ENCODE data around the gene GMDS. TPM values are rescaled to one million over a fixed set of nuclear protein-coding genes. Genes with fewer than 3 reads are reported as not detected.

GMDS gene
- total and polyA plus RNA-seq, 2 experiments from 2014 or later: 30.1 to 36.5 TPM

DNA sequence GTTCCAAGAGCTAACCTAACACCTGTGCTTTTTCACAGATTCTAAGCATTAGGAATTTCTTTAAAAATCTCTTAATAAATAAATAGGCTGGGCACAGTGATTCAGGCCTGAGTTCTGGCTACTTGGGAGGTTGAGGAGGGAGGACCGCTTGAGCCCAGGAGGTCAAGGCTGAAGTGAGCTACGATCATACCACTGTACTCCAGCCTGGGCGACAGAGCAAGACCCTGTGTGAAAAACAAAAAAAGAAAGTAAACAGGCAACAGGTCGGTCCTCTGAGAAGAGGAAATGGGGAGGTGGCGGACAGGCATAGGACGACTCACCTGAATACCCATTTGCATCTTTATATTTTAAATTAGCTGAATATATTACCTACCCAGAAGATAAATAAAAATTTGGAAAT lies 26.5 kb downstream of the GMDS start:
- no peak overlapping the region for H3K4me2 ChIP-seq
- peaks cover 25% of the 10 kb centered on the region for H3K4me1 Mint-ChIP-seq
- TF ChIP-seq EZH2phosphoT487 (IDR thresholded peaks at IDR 0.05; ENCODE audit: unreplicated experiment) (no peak), JUNB (IDR thresholded peaks at IDR 0.05; ENCODE audit: unreplicated experiment) (no peak), CTCF (conservative IDR thresholded peaks at IDR 0.05; ENCODE audit: low read depth in 2 of 2) (no peak), NANOG (IDR thresholded peaks at IDR 0.05; ENCODE audit: borderline replicate concordance) (no peak), POLR2AphosphoS5 (IDR thresholded peaks at IDR 0.05; ENCODE audit: low read depth) (no peak), CREB1 (CRISPR knock-in tag; IDR thresholded peaks at IDR 0.05; ENCODE audit: low read depth) (no peak), ZNF114 (CRISPR knock-in tag; IDR thresholded peaks at IDR 0.05) (no peak), STAT1 (IDR thresholded peaks at IDR 0.05; ENCODE audit: unreplicated experiment) (no peak), EZH2 (IDR thresholded peaks at IDR 0.05; ENCODE audit: low read depth, unreplicated experiment) (no peak)
- TF ChIP-seq, protein P1, sequence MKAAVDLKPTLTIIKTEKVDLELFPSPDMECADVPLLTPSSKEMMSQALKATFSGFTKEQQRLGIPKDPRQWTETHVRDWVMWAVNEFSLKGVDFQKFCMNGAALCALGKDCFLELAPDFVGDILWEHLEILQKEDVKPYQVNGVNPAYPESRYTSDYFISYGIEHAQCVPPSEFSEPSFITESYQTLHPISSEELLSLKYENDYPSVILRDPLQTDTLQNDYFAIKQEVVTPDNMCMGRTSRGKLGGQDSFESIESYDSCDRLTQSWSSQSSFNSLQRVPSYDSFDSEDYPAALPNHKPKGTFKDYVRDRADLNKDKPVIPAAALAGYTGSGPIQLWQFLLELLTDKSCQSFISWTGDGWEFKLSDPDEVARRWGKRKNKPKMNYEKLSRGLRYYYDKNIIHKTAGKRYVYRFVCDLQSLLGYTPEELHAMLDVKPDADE (IDR thresholded peaks at IDR 0.05): no peak
- H3K9me3 Mint-ChIP-seq: no peaks in the 10 kb centered on the region
- H3K4me3 ChIP-seq: no peak overlapping the region
- peaks cover 15% of the 10 kb centered on the region; the same call in 1 of the 2 replicates for H4K20me1 ChIP-seq (replicated peaks; ENCODE audit: insufficient read depth)
- no peak overlapping the region for H3K4me3 Mint-ChIP-seq
- no peaks in the 10 kb centered on the region for H3K36me3 ChIP-seq (ENCODE audit: insufficient read depth)
- H3K27me3 Mint-ChIP-seq (ENCODE audit: insufficient read depth, low read depth, poor library complexity): peaks cover 2% of the 10 kb centered on the region
- H3K4me1 ChIP-seq (ENCODE audit: insufficient read depth): peaks cover 16% of the 10 kb centered on the region
- no peaks in the 10 kb centered on the region for H3F3A ChIP-seq (replicated peaks; ENCODE audit: low read depth)
- H3K79me2 ChIP-seq (replicated peaks; ENCODE audit: insufficient read depth): peaks cover 70% of the 10 kb centered on the region
- no peak overlapping the region for H2AFZ ChIP-seq
- H3K27me3 ChIP-seq (ENCODE audit: insufficient read depth): no peaks in the 10 kb centered on the region
- no peak overlapping the region for H3K27ac ChIP-seq (ENCODE audit: low read depth)
- no peaks in the 10 kb centered on the region for H3K36me3 Mint-ChIP-seq (ENCODE audit: low read depth)
- DNase-seq (ENCODE audit: low spot score) (no peak), ATAC-seq (no peak)
- no peak overlapping the region for H3K27ac Mint-ChIP-seq
- H3K9me2 ChIP-seq (ENCODE audit: insufficient read depth): no peaks in the 10 kb centered on the region

- Mint-ChIP-seq H3K27me3 (ENCODE audit: insufficient read depth, low read depth, poor library complexity) (peaks cover 2% of the 10 kb centered on the region), H3K36me3 (ENCODE audit: low read depth) (no peaks in the 10 kb centered on the region), H3K4me1 (peaks cover 25% of the 10 kb centered on the region), H3K4me3 (no peak overlapping the region), H3K27ac (no peak overlapping the region), H3K9me3 (no peaks in the 10 kb centered on the region)
- peak; percentile 40 for DNase-seq (ENCODE audit: low spot score)
- no peaks in the 10 kb centered on the region for H3F3A ChIP-seq (replicated peaks; ENCODE audit: low read depth)
- peaks cover 80% of the 10 kb centered on the region for H3K79me2 ChIP-seq (replicated peaks; ENCODE audit: insufficient read depth)
- no peak overlapping the region for H2AFZ ChIP-seq
- no peaks in the 10 kb centered on the region for H3K36me3 ChIP-seq (ENCODE audit: insufficient read depth)
- H3K4me1 ChIP-seq (ENCODE audit: insufficient read depth): peaks cover 6% of the 10 kb centered on the region; the same call in 1 of the 2 replicates
- no peaks in the 10 kb centered on the region for H3K27me3 ChIP-seq (ENCODE audit: insufficient read depth)
- peak; percentile 75 for ATAC-seq
- H3K4me3 ChIP-seq: no peak overlapping the region
- peaks cover 19% of the 10 kb centered on the region; the same call in 1 of the 2 replicates for H4K20me1 ChIP-seq (replicated peaks; ENCODE audit: insufficient read depth)
- no peak overlapping the region for H3K4me2 ChIP-seq
- no peak overlapping the region for H3K27ac ChIP-seq (ENCODE audit: low read depth)
- H3K9me2 ChIP-seq (ENCODE audit: insufficient read depth): no peaks in the 10 kb centered on the region
- TF ChIP-seq STAT1 (IDR thresholded peaks at IDR 0.05; ENCODE audit: unreplicated experiment) (no peak), POLR2AphosphoS5 (IDR thresholded peaks at IDR 0.05; ENCODE audit: low read depth) (no peak), ZNF114 (CRISPR knock-in tag; IDR thresholded peaks at IDR 0.05) (no peak), CTCF (conservative IDR thresholded peaks at IDR 0.05; ENCODE audit: low read depth in 2 of 2) (no peak), EZH2 (IDR thresholded peaks at IDR 0.05; ENCODE audit: low read depth, unreplicated experiment) (no peak), EZH2phosphoT487 (IDR thresholded peaks at IDR 0.05; ENCODE audit: unreplicated experiment) (no peak), NANOG (IDR thresholded peaks at IDR 0.05; ENCODE audit: borderline replicate concordance) (no peak), ZNF331 (CRISPR knock-in tag; IDR thresholded peaks at IDR 0.05; ENCODE audit: low read depth) (no peak)
- TF ChIP-seq, protein P2, sequence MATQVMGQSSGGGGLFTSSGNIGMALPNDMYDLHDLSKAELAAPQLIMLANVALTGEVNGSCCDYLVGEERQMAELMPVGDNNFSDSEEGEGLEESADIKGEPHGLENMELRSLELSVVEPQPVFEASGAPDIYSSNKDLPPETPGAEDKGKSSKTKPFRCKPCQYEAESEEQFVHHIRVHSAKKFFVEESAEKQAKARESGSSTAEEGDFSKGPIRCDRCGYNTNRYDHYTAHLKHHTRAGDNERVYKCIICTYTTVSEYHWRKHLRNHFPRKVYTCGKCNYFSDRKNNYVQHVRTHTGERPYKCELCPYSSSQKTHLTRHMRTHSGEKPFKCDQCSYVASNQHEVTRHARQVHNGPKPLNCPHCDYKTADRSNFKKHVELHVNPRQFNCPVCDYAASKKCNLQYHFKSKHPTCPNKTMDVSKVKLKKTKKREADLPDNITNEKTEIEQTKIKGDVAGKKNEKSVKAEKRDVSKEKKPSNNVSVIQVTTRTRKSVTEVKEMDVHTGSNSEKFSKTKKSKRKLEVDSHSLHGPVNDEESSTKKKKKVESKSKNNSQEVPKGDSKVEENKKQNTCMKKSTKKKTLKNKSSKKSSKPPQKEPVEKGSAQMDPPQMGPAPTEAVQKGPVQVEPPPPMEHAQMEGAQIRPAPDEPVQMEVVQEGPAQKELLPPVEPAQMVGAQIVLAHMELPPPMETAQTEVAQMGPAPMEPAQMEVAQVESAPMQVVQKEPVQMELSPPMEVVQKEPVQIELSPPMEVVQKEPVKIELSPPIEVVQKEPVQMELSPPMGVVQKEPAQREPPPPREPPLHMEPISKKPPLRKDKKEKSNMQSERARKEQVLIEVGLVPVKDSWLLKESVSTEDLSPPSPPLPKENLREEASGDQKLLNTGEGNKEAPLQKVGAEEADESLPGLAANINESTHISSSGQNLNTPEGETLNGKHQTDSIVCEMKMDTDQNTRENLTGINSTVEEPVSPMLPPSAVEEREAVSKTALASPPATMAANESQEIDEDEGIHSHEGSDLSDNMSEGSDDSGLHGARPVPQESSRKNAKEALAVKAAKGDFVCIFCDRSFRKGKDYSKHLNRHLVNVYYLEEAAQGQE (IDR thresholded peaks at IDR 0.05; ENCODE audit: unreplicated experiment): no peak
Measured at GRCh38 chr6:2216794-2217383, 28.5 kb downstream of the GMDS start.
